GM18861 (cell line): ENCODE measurements around the gene OTOF.

Source experiments
- ATAC-seq: cut with Tn5 transposase; IDR thresholded peaks from one replicate; pipeline ENCODE4 v1.9.1; 2021; ENCODE audit not compliant: unreplicated experiment

Gene OTOF

DNA sequence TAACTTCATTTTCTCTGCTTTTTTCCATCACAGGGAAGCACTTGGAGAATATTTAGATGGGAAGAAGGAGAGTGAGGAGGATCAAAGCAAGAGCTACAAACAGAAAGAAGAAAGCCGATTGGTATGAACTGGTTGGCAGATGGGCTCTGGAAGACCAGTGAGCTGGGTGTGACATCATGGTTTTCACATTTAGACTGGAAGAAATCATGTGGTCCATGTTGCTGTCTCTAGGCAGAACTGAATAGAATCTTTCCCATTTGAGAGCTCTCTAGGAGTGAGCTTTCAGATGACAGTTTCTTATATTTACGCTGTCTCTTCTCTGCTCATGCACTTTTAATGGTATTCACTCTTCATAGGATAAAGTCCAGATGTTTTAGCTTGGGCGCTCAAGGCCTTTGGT lies 63.6 kb downstream of the OTOF start:
- ATAC-seq: no peak

DNA sequence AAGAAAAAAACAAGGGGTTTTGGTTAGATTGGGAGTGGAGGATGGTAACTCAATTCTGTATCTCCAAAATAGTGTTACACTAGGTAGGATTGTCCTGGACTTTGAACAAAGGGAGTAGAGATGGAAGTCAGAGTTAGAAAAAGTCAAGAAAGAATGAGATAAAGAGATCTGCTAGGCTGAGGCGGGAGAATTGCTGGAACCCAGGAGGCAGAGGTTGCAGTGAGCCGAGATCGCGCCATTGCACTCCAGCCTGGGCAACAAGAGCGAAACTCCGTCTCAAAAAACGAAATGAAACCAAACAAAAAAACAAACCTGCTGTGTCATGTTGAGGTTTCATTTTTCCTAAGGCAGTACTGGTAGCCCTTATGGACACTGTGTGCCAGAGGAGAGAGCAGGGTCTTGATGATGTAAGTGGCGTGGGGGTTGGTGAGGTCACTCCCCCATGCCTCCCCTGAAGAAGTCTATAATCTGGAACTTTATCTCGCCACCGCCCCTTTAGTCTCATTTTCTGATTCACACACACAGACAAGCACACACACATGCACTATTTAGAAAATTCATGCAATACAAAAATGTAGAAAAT lies 65.7 kb downstream of the OTOF start:
- ATAC-seq: no peak

DNA sequence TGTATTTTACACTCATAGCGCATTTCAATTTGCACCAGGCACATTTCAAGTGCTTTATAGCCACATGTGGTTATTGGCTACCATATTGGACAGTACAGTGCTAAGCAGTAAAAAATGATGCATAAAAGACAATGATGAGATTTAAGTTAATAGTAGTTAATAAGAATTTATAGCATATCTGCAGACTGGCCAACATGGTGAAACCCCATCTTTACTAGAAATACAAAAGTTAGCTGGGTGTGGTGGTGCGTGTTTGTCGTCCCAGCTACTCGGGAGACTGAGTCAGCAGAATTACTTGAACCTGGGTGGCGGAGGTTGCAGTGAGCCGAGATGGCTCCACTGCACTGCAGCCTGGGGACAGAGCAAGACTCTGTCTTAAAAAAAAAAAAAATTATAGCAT lies 66.5 kb downstream of the OTOF start:
- no peak for ATAC-seq

DNA sequence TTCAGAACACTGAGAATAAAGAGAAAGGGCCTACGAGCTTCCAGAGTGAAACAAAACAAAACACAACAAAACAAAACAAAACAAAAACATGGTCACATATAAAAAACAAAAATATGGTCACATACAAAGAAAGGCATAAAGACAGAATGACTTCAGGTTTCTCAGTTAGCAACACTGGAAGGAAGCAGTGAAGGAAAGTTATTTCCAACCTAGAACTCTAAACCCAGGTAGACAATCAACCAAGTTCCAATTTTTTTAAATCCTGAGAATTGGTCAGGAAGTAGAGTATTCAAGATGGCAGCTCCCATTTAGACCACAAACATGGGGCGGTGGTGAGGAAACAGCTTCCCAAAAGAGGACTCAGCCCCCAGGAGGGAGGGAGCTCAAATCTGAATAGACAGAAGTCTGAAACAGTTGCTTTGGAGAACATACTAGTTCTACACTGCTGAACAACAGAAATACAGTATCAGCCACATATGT lies 67.1 kb downstream of the OTOF start:
- no peak for ATAC-seq

DNA sequence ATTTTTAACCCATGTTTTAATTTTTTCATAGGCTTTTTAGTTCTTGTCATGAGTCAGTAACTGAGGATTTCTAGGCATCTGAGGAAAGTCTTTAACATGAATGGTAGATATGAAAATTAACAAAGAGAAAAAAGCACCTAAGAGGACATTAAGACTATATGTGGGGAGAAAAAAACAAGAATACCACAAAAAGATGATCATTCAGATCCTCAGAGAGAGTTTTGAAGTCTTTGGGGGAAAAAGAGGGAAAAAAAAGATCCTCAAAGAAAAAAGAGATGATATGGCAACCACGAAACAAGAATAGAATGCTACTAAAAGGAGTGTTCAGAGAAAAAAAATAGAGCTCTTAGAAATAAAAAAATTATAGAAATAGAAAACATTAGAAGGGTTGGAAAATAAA lies 68.1 kb downstream of the OTOF start:
- no peak for ATAC-seq

DNA sequence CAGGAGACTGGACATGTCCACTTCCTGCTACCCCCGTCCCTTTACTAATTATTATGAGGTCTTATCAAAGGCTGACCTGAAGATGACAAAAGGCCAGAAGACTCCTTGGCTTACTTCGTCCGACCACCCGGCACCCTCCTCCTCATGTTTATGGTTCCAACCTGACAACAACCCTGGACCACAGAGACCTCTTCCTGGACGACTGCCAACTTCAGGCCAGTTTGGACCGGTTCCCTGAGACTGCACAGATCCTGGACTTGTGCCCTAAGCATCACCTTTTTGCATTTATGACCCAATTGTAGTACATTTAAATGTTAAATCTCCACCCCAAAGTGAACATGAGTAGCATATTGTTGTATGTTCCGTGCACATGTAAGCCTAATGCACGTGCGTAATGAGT lies 70.4 kb downstream of the OTOF start:
- ATAC-seq: no peak
